Measurements from ENCODE around the gene DNAJC1.

GRCh38 chr10:21776883-21777282 lies 226.6 kb downstream of the DNAJC1 start:
- TF ChIP-seq CTCF (IDR thresholded peaks at IDR 0.05; ENCODE audit: low read length) (no peak), EZH2 (IDR thresholded peaks at IDR 0.05; ENCODE audit: borderline replicate concordance, low read length) (no peak)
